Panc1 (cell line): Measurements from ENCODE around the gene USP12.

ENCODE experiments used
- CTCF ChIP-seq: fragments of 450-650 bp; IDR thresholded peaks from 2 replicates; pipeline ENCODE4 v1.5.1; 2017; ENCODE audit warnings: mild to moderate bottlenecking
- POLR2AphosphoS5 ChIP-seq: IDR thresholded peaks from 2 replicates; pipeline ENCODE4 v1.6.1; 2012; ENCODE audit warnings: mild to moderate bottlenecking, low read depth, low read length, moderate library complexity
- TF ChIP-seq, protein P1 (sequence below), 2 experiments: IDR thresholded peaks; 2 replicates each; pipeline ENCODE4 v1.6.1; 2011 to 2012; ENCODE audit warnings: low read depth in 2 of 2, control low read depth in 1 of 2, low read length in 1 of 2, mild to moderate bottlenecking in 1 of 2, moderate library complexity in 1 of 2; ENCODE audit not compliant: insufficient read depth in 1 of 2

DNA sequence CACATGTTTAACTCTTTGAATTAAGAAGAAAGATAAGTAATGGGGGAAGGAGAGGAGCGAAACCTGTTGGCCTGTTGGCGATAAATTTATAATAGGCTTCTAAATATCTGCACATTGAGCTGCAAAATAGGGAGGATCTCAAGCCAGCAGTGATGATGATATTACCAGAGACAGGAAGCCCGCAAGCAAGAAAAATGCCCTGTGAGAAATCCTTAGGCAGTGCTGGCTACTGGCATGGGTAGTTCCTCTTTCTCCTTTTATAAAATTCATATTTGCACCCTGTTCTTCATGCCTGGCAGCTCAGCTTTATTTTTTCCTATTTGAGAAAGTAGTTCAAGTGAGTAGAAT lies 858 bp upstream of the USP12 start:
- no peak for TF ChIP-seq CTCF
- TF ChIP-seq, protein P1, sequence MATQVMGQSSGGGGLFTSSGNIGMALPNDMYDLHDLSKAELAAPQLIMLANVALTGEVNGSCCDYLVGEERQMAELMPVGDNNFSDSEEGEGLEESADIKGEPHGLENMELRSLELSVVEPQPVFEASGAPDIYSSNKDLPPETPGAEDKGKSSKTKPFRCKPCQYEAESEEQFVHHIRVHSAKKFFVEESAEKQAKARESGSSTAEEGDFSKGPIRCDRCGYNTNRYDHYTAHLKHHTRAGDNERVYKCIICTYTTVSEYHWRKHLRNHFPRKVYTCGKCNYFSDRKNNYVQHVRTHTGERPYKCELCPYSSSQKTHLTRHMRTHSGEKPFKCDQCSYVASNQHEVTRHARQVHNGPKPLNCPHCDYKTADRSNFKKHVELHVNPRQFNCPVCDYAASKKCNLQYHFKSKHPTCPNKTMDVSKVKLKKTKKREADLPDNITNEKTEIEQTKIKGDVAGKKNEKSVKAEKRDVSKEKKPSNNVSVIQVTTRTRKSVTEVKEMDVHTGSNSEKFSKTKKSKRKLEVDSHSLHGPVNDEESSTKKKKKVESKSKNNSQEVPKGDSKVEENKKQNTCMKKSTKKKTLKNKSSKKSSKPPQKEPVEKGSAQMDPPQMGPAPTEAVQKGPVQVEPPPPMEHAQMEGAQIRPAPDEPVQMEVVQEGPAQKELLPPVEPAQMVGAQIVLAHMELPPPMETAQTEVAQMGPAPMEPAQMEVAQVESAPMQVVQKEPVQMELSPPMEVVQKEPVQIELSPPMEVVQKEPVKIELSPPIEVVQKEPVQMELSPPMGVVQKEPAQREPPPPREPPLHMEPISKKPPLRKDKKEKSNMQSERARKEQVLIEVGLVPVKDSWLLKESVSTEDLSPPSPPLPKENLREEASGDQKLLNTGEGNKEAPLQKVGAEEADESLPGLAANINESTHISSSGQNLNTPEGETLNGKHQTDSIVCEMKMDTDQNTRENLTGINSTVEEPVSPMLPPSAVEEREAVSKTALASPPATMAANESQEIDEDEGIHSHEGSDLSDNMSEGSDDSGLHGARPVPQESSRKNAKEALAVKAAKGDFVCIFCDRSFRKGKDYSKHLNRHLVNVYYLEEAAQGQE (IDR thresholded peaks at IDR 0.05; ENCODE audit: insufficient read depth in 1 of 2, low read depth in 2 of 2, low read length in 1 of 2): no peak
- no peak for TF ChIP-seq POLR2AphosphoS5
